Activated CD4-positive, alpha-beta T cell treated with anti-CD3 and anti-CD28 coated beads for 48 hours (primary cell): ENCODE measurements around the gene SEMA5A.

ENCODE experiments used
- DNase-seq: peaks from one replicate; pipeline ENCODE4 v3.0.0-alpha.2; 2020

SEMA5A gene

DNA sequence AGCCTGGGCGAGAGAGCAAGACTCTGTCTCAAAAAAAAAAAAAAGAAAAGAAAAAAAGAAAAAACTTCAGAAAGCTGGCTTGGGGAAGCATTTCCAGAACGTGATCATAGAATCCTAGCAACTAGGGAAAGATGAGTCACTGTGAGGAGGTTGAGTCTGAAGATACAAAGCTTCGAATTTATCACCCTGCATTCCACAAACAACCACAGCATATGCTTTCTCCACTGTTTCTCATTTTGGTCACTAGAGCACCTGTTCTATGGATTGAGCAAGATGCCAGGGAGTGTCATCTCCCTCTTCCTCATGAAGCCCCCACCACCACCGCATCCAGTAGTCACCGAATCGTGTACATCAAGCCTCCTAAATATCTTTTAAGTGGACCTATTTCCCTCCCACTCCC lies 37.9 kb downstream of the SEMA5A start:
- no peak for DNase-seq

DNA sequence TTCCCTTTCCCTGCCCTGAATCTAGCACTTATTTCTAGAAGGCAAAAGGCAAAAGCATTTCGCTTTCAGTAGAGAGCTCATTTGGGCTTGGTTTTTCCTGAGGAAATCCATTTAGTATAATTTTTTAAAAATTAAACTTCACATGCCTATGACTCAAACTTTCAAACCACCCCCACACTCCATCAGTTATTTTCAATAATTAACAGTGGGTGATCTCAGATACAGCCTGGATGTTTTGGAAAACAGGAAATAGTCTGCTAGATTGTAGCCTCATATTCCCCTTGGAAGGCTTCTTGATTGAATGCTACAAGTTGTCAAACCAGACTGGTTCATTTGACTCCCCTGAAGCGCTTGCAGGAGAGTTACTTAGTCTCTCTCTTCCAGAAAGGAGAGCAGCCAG lies 40.6 kb downstream of the SEMA5A start:
- DNase-seq = no peak

DNA sequence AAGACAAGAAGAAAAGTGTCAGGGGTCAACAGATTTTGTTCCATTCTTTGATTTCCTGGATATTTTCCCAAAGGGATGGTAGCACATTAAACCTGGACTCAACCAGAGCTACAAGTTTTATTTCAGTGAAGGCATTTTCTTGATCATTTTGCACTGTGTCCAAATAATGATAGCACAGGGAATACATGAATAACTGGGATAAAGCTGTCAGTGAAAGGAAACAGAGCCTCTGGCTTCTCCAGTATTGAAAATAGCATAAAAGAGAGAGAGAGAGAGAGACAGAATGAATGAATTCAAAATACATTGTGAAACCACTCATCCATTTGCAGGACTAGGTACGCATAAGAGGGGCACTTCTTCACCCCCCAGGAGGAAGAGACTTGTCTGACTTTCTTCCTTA lies 43.0 kb downstream of the SEMA5A start:
- no peak for DNase-seq

DNA sequence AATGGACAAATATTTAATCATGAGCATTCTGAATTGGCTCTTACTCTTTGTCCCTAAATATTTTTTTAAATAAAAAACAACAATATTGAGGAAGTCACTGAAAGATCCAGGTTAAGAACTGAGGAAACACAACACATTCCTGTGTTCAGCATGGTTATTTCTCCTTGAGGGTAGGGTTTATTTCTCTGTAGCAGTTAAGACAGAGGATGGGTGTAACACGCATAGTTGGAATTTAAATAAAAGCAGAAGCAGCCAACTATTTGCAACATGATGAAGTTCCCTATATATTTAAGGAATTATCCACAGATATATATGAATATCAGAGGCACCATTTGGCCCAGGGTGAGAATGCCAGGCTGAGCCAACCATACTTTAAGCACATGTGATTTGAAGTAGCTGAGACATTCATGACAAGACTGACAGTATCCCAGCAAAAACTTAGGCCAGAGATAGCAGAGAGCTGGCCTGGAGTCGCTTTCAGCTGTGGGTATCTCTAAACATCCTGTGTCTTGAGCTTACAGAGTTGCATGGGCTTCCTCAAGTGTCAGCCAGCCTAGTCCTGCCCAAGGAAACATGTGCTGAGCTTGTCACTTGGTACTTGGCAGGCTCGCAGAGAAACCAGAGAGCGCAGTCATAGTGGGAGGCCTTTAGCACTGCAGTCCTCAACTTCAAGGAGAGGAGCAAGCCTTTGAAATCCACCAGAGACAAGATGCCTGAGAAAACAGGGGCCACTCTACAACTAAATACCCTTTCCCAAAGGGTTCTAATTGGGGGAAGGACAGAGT lies 43.6 kb downstream of the SEMA5A start:
- no peak for DNase-seq

- DNase-seq = no peak
Observed at GRCh38 chr5:9500625-9501024, 45.2 kb downstream of the SEMA5A start.

- DNase-seq = no peak
Observed at GRCh38 chr5:9500193-9500592, 45.7 kb downstream of the SEMA5A start.

DNA sequence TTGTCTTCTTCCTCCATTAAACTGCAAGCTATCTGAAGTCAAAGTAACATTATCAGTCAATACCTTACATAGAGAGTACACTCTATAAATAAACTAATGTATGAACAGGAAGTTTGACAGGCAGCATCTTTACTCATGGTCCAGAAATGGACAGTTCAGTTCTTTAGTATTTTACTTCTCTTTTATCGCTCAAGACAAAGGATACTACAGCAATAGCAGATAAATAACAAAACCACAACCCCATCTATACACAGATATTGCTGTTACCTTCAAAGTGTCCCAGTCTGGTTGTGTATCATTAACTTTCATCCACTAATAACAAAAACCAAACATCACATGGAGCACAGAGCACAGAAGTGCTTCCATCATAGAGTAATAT lies 46.4 kb downstream of the SEMA5A start:
- no peak for DNase-seq

GRCh38 chr5:9498541-9499497 lies 47.1 kb downstream of the SEMA5A start:
- peak; percentile 8 for DNase-seq

DNA sequence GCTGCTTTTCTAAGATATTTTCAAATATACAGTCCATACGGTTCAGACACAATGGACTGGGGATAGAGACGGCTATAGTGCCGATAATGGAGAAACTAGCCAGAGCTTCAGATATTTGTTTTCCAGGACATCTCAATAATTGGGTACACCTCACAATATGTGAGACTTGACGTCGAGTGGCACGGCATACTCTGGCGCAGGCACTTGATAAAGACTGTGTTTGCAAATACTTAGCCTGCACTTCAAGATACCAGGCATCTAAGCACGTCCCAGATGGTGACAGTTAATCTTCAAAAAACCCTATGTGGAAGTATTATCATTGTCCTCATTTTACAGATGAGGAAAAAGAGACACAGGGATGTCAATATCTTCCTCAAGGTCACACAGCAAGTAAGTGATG lies 48.5 kb downstream of the SEMA5A start:
- no peak for DNase-seq

GRCh38 chr5:9496801-9497200 lies 49.1 kb downstream of the SEMA5A start:
- no peak for DNase-seq

DNA sequence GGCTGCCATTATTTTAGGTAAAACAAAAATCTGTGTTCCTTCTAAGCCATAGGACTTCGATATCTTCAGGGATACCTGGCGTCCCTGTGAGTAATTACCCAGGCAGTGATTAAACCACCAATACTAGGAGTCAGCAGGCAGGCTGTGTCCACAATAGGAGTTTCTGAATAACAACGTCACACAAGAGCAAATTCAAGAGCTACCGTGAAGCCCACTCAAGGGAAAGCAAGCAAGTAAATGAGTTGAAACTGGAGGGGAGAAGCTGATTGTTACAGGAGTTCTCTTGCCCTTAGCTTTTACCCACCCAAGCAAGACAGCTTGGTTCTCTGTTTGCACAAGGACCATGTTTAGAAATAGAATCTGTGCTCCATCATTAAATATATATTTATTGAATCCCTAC lies 50.8 kb downstream of the SEMA5A start:
- no peak for DNase-seq

DNA sequence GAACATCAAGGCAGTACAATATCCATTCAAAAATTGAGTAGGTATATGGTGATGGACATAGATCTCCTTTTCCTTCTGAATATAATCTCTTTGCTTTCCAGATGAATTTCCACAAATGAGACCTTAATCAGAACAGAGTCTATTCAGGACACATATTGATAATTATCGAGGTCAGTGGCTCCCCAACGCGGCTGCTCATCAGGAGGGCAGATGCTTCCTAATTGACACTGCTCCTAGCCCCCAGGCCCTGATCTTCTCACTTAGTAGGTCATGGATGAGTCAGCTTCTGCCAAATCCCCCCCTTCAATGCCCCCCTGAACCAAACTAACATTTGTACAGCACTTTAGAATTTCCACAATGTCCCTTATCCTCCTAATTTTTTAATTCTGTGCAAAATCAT lies 51.6 kb downstream of the SEMA5A start:
- no peak for DNase-seq

- no peak for DNase-seq
Observed at GRCh38 chr5:9490494-9491097, 55.3 kb downstream of the SEMA5A start.

GRCh38 chr5:9483779-9484178 lies 62.1 kb downstream of the SEMA5A start:
- no peak for DNase-seq

GRCh38 chr5:9483243-9483642 lies 62.6 kb downstream of the SEMA5A start:
- no peak for DNase-seq

GRCh38 chr5:9482381-9482780 lies 63.5 kb downstream of the SEMA5A start:
- no peak for DNase-seq

DNA sequence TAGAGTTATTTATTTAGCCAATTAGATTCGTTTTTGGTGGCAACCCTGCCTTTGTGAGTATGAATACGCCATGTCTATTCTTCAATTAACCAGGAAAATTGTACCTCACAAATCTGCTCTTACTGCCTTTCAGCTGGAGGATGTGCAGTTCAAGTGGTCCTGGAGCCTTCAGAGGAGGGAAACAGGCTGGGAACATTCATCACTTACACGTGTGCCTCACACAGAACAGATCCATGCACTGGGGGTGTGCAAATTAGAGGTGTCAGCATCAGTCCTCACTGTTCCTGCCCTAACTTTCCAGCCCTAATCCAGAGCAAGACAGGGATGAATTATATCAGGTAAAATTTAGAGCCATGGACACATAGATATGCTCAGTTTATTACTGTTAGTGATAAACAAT lies 65.4 kb downstream of the SEMA5A start:
- no peak for DNase-seq

DNA sequence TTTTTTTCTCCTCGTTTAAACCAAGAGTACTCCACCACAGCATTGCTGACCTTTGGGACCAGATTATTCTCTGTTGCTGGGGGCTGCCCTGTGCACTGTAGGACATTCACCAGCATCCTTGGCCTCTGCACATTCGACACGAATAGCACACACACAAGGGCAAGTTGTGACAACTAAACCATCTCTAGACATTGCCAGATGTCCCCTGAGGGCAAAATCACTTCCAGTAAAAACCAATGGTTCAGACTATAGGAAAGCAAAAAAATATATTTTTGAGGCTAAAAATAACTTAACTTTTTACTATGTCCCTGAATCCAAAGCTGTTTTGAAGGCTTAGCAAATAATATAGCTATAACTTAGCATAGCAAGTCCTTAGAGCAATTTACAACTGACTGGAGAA lies 65.9 kb downstream of the SEMA5A start:
- DNase-seq = no peak

DNA sequence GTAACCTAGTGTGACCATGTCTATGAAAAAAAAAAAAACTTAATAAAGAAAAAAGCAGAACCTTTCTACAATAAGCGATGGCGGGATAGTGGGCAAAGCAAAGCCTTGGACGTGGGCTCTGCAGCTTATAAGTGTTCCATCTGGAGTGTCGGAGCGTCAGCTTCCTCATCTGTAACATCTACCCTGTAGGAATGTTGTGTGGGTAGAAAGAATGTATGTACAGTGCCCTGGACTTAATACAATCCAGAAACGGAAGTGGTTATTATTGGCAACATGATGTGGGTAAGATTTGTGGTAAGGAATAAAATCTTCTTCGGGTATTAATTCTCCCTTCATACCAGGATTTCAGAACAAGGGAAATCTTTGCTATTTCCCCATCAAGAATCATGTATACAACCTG lies 66.5 kb downstream of the SEMA5A start:
- DNase-seq = no peak

- no peak for DNase-seq
Observed at GRCh38 chr5:9477537-9477936, 68.3 kb downstream of the SEMA5A start.

DNA sequence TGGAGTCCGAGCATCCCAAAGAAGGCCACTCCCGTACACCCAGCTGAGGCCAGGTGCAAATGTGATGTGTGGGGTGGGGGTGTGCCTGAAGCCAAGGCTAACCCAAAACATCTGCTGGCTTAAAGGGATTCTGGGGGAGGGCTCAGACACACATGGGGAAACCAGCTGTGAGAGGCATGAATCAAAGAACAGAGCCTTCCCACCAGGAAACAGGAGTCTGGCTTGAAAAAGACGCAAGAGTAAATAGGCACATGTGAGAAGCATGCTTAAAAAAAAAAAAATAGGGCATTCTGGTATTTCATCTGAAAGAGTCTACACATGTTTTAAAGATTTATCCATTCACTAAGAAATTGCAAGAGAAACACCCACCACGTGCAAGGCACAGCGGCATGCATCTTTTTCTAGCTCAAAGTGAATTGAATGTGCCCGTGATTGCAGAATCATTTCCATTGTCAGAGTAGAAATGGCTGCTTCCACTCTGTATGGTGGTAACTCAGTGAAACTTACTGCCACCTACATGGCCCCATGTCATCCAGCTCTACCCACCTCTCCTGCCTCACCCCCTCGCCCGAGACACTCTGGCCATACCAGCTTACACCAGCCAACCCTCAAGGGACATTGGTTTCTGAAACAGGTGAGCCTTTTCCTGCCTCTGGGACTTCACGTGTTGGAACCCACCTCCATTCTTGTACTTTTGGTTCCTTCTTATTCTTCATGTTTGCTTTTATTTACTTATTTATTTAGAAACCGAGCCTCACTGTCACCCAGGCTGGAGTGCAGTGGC lies 71.5 kb downstream of the SEMA5A start:
- no peak for DNase-seq

- DNase-seq = no peak
Observed at GRCh38 chr5:9473624-9474023, 72.3 kb downstream of the SEMA5A start.

DNA sequence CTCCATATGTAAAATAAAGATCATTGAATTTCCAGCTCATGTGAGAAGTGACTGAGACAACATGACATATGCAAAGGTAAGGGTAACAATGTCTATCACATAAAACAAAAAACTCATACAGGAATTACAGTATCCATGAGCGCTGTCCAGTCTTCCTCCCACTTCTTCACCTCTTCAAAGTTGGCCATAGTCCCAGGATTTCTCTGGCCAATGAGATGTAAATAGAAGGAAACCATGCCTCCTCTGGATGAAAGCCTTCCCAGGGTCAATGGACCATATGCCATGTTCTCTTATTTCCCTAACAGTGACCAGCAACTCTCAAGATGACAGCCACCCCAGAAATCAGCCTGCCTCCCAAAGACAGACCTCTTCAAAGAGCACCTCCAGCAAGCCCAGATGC lies 75.5 kb downstream of the SEMA5A start:
- no peak for DNase-seq
